ENCODE measurements around the gene ARL5C. TPM values are rescaled to one million over a fixed set of nuclear protein-coding genes. Genes with fewer than 3 reads are reported as not detected.

The ARL5C gene
- total and polyA plus RNA-seq, 2 donors (not counting 1 experiment from before 2014, with no cell fraction given) = not detected

- WGBS (ENCODE audit: insufficient coverage) = no CpG with 5 or more reads among the region's 2 CpGs
- CTCF ChIA-PET = interaction anchor here (1.1 kb wide), 1 partner anchor 173 kb away, joined by 5 read pairs; no protein-coding TSS in a partner anchor
These were observed 10.3 kb downstream of the ARL5C start for GRCh38 chr17:39155654-39156053.

DNA sequence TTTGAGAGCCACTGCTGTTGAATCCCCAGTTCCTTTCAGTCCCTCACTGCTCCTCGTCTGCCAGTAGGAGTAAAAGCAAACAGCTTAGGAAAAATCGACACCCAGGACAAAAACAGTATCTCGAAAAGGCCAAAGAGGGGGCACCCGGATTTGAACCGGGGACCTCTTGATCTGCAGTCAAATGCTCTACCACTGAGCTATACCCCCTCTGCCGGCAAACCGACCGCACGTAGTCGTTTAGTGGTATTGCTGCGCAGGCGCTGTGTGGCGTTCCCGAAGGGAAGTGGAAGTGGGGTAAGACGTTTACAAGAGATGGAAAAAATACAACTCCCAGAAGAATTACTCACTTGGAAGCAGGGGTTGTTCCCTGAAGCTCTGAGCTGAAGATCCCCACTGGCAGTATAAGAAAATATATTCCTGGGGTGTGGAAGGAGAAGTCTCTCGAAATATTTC lies 12.3 kb downstream of the ARL5C start:
- TF ChIP-seq, protein P1, sequence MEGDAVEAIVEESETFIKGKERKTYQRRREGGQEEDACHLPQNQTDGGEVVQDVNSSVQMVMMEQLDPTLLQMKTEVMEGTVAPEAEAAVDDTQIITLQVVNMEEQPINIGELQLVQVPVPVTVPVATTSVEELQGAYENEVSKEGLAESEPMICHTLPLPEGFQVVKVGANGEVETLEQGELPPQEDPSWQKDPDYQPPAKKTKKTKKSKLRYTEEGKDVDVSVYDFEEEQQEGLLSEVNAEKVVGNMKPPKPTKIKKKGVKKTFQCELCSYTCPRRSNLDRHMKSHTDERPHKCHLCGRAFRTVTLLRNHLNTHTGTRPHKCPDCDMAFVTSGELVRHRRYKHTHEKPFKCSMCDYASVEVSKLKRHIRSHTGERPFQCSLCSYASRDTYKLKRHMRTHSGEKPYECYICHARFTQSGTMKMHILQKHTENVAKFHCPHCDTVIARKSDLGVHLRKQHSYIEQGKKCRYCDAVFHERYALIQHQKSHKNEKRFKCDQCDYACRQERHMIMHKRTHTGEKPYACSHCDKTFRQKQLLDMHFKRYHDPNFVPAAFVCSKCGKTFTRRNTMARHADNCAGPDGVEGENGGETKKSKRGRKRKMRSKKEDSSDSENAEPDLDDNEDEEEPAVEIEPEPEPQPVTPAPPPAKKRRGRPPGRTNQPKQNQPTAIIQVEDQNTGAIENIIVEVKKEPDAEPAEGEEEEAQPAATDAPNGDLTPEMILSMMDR (IDR thresholded peaks at IDR 0.05) = no peak
- H3K9me3 Mint-ChIP-seq (ENCODE audit: insufficient read depth) = no peaks in the 10 kb centered on the region
- H3K4me2 ChIP-seq (replicated peaks; ENCODE audit: low read depth, low read length, poor library complexity, severe bottlenecking) = peak overlapping the region; percentile 93
- no peaks in the 10 kb centered on the region for H3K36me3 ChIP-seq (replicated peaks in 1 of 2; ENCODE audit: control extremely low read depth in 1 of 2, control insufficient read depth in 1 of 2, extremely low read depth in 1 of 2, insufficient read depth in 2 of 2, low read length in 1 of 2)
- H3K4me3 Mint-ChIP-seq = peak overlapping the region; percentile 94
- WGBS (ENCODE audit: insufficient coverage) = 0% methylated on average over 2 of the region's 16 CpGs
- H3K79me2 ChIP-seq (ENCODE audit: control insufficient read depth, insufficient read depth, low read length) = no peaks in the 10 kb centered on the region
- H3K9me3 ChIP-seq (ENCODE audit: control extremely low read depth in 1 of 3, control insufficient read depth in 2 of 3, insufficient read depth in 1 of 3, low read length in 2 of 3) = no peaks in the 10 kb centered on the region
- ChIA-PET CTCF (interaction anchor here (0.6 to 7.8 kb wide), 46 partner anchors 9 to 710 kb away, joined by 3 to 259 read pairs (median 5); partner anchors contain the start of genes ARL5C, FBXO47, LASP1 and MLLT6), POLR2A (interaction anchor here (0.5 to 2.3 kb wide), 14 partner anchors 11 to 423 kb away, joined by 3 to 15 read pairs (median 5); partner anchors contain the start of genes LASP1, PIP4K2B and RPL19)
- peaks cover 30% of the 10 kb centered on the region for H3K27me3 Mint-ChIP-seq
- peaks cover 0 to 34% (median 17%) of the 10 kb centered on the region in 4 experiments for H3K27me3 ChIP-seq (replicated peaks in 1 of 4; ENCODE audit: control extremely low read depth in 1 of 4, control insufficient read depth in 3 of 4, insufficient read depth in 4 of 4, low read length in 3 of 4)
- H3K4me1 ChIP-seq (ENCODE audit: control insufficient read depth in 2 of 2, insufficient read depth in 2 of 2, low read length in 2 of 2) = peaks cover 25 to 34% of the 10 kb centered on the region in 2 donors
- H4K20me1 ChIP-seq (ENCODE audit: control insufficient read depth, insufficient read depth, low read length, poor library complexity, severe bottlenecking) = no peaks in the 10 kb centered on the region
- H3K4me1 Mint-ChIP-seq = peaks cover 30% of the 10 kb centered on the region
- ATAC-seq (ENCODE audit: low read depth) (peak; percentile 59), DNase-seq (peak; percentile 94)
- H3K9ac ChIP-seq (ENCODE audit: low read length) = peak overlapping the region; percentile 86
- peak overlapping the region; percentile 99 for H3K27ac Mint-ChIP-seq
- intact Hi-C loops (cut with micrococcal nuclease) = loop anchor here (1.0 to 5.0 kb wide), 14 partner anchors 11 to 801 kb away; partner anchors contain the start of genes CACNB1, FBXO47, RPL23 and SOCS7
- H3K4me3 ChIP-seq (ENCODE audit: control extremely low read depth in 1 of 5, extremely low read depth in 1 of 5, insufficient read depth in 1 of 5, low read depth in 2 of 5, low read length in 4 of 5) = peak overlapping the region; percentile 62 to 93 (median 82)
- H3K27ac ChIP-seq (ENCODE audit: low read length in 2 of 2) = peak overlapping the region; percentile 53 to 62
- peak overlapping the region; percentile 82 for H2AFZ ChIP-seq (ENCODE audit: insufficient read depth, low read depth, low read length, poor library complexity, severe bottlenecking)

More at GRCh38 chr17:39155654-39156053, 10.3 kb downstream of the ARL5C start:
- no peaks in the 10 kb centered on the region for H3K9me3 ChIP-seq (ENCODE audit: control extremely low read depth in 1 of 3, control insufficient read depth in 2 of 3, insufficient read depth in 1 of 3, low read length in 2 of 3)
- peaks cover 12% of the 10 kb centered on the region for H3K27me3 Mint-ChIP-seq
- peak overlapping the region; percentile 29 for H3K4me3 Mint-ChIP-seq
- H3K27ac Mint-ChIP-seq = peak overlapping the region; percentile 77
- H3K4me1 ChIP-seq (ENCODE audit: control insufficient read depth in 2 of 2, insufficient read depth in 2 of 2, low read length in 2 of 2) = peaks cover 23 to 34% of the 10 kb centered on the region in 2 donors
- no peak overlapping the region for H3K4me3 ChIP-seq (ENCODE audit: control extremely low read depth in 1 of 5, extremely low read depth in 1 of 5, insufficient read depth in 1 of 5, low read depth in 2 of 5, low read length in 4 of 5)
- H3K36me3 ChIP-seq (replicated peaks in 1 of 2; ENCODE audit: control extremely low read depth in 1 of 2, control insufficient read depth in 1 of 2, extremely low read depth in 1 of 2, insufficient read depth in 2 of 2, low read length in 1 of 2) = no peaks in the 10 kb centered on the region
- H3K79me2 ChIP-seq (ENCODE audit: control insufficient read depth, insufficient read depth, low read length) = no peaks in the 10 kb centered on the region
- ATAC-seq (ENCODE audit: low read depth) (no peak), DNase-seq (no peak)
- no peak overlapping the region for H2AFZ ChIP-seq (ENCODE audit: insufficient read depth, low read depth, low read length, poor library complexity, severe bottlenecking)
- H3K9ac ChIP-seq (ENCODE audit: low read length) = no peak overlapping the region
- peaks cover 28% of the 10 kb centered on the region for H3K4me1 Mint-ChIP-seq
- peaks cover 0 to 17% (median 6%) of the 10 kb centered on the region in 4 experiments for H3K27me3 ChIP-seq (replicated peaks in 1 of 4; ENCODE audit: control extremely low read depth in 1 of 4, control insufficient read depth in 3 of 4, insufficient read depth in 4 of 4, low read length in 3 of 4)
- no peak for TF ChIP-seq EZH2 (IDR thresholded peaks at IDR 0.05; ENCODE audit: borderline replicate concordance, insufficient read depth, low read depth, low read length, poor library complexity, severe bottlenecking)
- TF ChIP-seq, protein P1 (IDR thresholded peaks at IDR 0.05) = no peak
- no peaks in the 10 kb centered on the region for H3K9me3 Mint-ChIP-seq (ENCODE audit: insufficient read depth)
- POLR2A ChIA-PET = no interaction called here
- no peak overlapping the region for H3K4me2 ChIP-seq (replicated peaks; ENCODE audit: low read depth, low read length, poor library complexity, severe bottlenecking)
- H3K27ac ChIP-seq (ENCODE audit: low read length in 2 of 2) = no peak overlapping the region
- intact Hi-C loops (cut with micrococcal nuclease) = no loop called here
- no peaks in the 10 kb centered on the region for H4K20me1 ChIP-seq (ENCODE audit: control insufficient read depth, insufficient read depth, low read length, poor library complexity, severe bottlenecking)

Data from B cell (primary cell).